Heart right ventricle (tissue), 16 donors: ENCODE data around the gene SDR9C7. TPM values are rescaled to one million over a fixed set of nuclear protein-coding genes. Genes with fewer than 3 reads are reported as not detected.
"Not testable (repeated sequence)": the region's sequence is repeated elsewhere in the genome, so short reads cannot be mapped to it uniquely, and the experiment has no call there.

ENCODE experiments used
- ATAC-seq, 8 donors: fragments of 200-7000 bp; cut with Tn5 transposase; one replicate each; pipeline ENCODE4 v1.9.1; 2020; ENCODE audit warnings: mild to moderate bottlenecking in 8 of 8, moderate library complexity in 8 of 8, moderate number of reproducible peaks in 1 of 8
- DNase-seq, 2 donors: peaks; one replicate each; pipeline ENCODE4 v3.0.0-alpha.2; 2020
- H3K27ac ChIP-seq, 10 donors: fragments of 200-600 bp; sonication (generic) in 2 of 10; one replicate each; pipeline versions ENCODE4 v1.5.0 to v1.8.0; 2020 to 2022; ENCODE audit warnings: mild to moderate bottlenecking in 3 of 10
- H3K27me3 ChIP-seq, 7 donors: fragments of 200-600 bp; one replicate each; pipeline ENCODE4 v1.8.0; 2021 to 2022; ENCODE audit warnings: mild to moderate bottlenecking in 2 of 7
- H3K36me3 ChIP-seq, 9 donors: fragments of 200-600 bp; sonication (generic) in 1 of 9; one replicate each; pipeline versions ENCODE4 v1.5.0 to v1.8.0; 2020 to 2022; ENCODE audit warnings: mild to moderate bottlenecking in 2 of 9
- H3K4me1 ChIP-seq, 9 donors: fragments of 200-600 bp; sonication (generic) in 1 of 9; one replicate each; pipeline versions ENCODE4 v1.5.0 to v1.8.0; 2020 to 2022; ENCODE audit warnings: mild to moderate bottlenecking in 4 of 9
- H3K4me3 ChIP-seq, 10 donors: fragments of 200-600 bp; sonication (generic) in 2 of 10; one replicate each; pipeline versions ENCODE4 v1.5.0 to v1.8.0; 2020 to 2022; ENCODE audit warnings: mild to moderate bottlenecking in 7 of 10, moderate library complexity in 2 of 10
- H3K9me3 ChIP-seq, 11 donors: fragments of 200-600 bp in 10 of 11; sonication (generic) in 2 of 11; one replicate each; pipeline versions ENCODE4 v1.5.0 to v1.8.0; 2013 to 2022; ENCODE audit warnings: mild to moderate bottlenecking in 2 of 11, control low read depth in 1 of 11, moderate library complexity in 1 of 11
- WGBS, 2 donors: extraction: QIAGEN DNeasy Blood & Tissue Kit; methylation state at CpG; one replicate each; pipeline ENCODE4 v1.1.7; 2013; ENCODE audit warnings: inconsistent platforms in 1 of 2; 5-methylcytosine and 5-hydroxymethylcytosine counted together
- intact Hi-C, 10 donors: fragments of 100-400 bp; cut with DNase I; formaldehyde crosslinking; loops; one replicate each; pipeline versions ENCODE4 v1.11.1 to v1.14.2; 2022
- polyA plus RNA-seq, 2 donors: library from polyadenylated mRNA; stranded (reverse); fragments of 200-250 nt; gene quantifications; one replicate each; pipeline ENCODE4 v1.2.3, GENCODE V29; 2013
- total RNA-seq, 10 donors: library from RNA; stranded (reverse); fragmentation: NEBNext Ultra II Directional in 3 of 10; extraction: Animal tissue kit (Norgen Biotek cat#: 25700) in 3 of 10; gene quantifications; one replicate each; pipeline versions ENCODE4 v1.2.1 to v1.2.4, GENCODE V29; 2021 to 2023
- TF ChIP-seq, protein P1 (sequence below), 9 donors: fragments of 200-600 bp; sonication (generic) in 2 of 9; IDR thresholded peaks; one replicate each; pipeline versions ENCODE4 v1.5.0 to v1.8.0; 2021 to 2022; ENCODE audit warnings: antibody characterized with exemption in 9 of 9, mild to moderate bottlenecking in 5 of 9, moderate library complexity in 1 of 9
- donor health status: Arrhythmogenic right ventricular cardiomyopathy.
- donor health status: ischemic (EF 13 %, LVEDD 7.1; RV severe dilation, severe dysfunction).
- donor health status: healthy with polysubstance abuse.
- donor health status: DM: no; HTN: yes; CAD: no.
- donor health status: DM: no; HTN: no; CAD: no.
- donor health status: ischemic (EF 25% LVEDD 6.9; RV normal size, moderate dysfunction).
- donor health status: ischemic (EF 25% LVEDD 5.7; RV mildly dilated, moderate dysfunction).
- donor health status: healthy.
- donor health status: DM: yes; HTN: yes; CAD: no.
- donor health status: Ischemic cardiomyopathy.
- donor health status: ischemic (EF 35%, LVEDD 5.7; RV mildly dilated, moderate dysfunction).
- donor health status: nonischemic (EF 11% LVEDD 7.7; RV severe dilation, severe dysfunction).
- donor health status: DM: yes; HTN: yes; CAD: no.
- donor health status: PGD.
- donor health status: ischemic (EF 29% LVEDD 5.4; RV normal size, mild dysfunction).
- donor health status: nonischemic (EF 23%, LVEDD 6.1; RV moderate dilation, normal function).

The SDR9C7 gene
- total and polyA plus RNA-seq, 12 donors = 0.04 to 0.29 (median 0.21) TPM; not detected in 8

DNA sequence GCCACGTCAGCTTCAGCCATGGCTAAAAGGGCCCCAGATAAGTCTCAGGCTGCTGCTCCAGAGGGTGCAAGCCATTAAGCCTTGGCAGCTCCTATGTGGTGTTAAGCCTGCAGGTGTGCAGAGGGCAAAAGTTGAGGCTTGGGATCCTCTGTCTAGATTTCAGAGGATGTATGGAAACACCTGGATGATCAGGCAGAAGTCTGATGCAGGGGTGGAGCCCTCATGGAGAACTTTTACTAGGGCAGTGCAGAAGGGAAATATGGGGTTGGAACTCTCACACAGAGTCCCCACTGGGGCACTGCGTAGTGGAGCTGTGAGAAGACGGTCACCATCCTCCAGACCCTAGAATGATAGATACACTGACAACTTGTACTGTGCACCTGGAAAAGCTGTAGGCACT is 47.9 kb downstream of the SDR9C7 start:
- H3K27ac ChIP-seq = no peak overlapping the region
- H3K4me1 ChIP-seq = no peaks in the 10 kb centered on the region
- ATAC-seq = no peak
- WGBS, 2 donors = 45 to 46% methylated on average over 3 of the region's 3 CpGs
- TF ChIP-seq, protein P1, sequence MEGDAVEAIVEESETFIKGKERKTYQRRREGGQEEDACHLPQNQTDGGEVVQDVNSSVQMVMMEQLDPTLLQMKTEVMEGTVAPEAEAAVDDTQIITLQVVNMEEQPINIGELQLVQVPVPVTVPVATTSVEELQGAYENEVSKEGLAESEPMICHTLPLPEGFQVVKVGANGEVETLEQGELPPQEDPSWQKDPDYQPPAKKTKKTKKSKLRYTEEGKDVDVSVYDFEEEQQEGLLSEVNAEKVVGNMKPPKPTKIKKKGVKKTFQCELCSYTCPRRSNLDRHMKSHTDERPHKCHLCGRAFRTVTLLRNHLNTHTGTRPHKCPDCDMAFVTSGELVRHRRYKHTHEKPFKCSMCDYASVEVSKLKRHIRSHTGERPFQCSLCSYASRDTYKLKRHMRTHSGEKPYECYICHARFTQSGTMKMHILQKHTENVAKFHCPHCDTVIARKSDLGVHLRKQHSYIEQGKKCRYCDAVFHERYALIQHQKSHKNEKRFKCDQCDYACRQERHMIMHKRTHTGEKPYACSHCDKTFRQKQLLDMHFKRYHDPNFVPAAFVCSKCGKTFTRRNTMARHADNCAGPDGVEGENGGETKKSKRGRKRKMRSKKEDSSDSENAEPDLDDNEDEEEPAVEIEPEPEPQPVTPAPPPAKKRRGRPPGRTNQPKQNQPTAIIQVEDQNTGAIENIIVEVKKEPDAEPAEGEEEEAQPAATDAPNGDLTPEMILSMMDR (IDR thresholded peaks at IDR 0.05) = no peak
- H3K36me3 ChIP-seq = no peaks in the 10 kb centered on the region
- no peak for DNase-seq
- H3K4me3 ChIP-seq = no peak overlapping the region
- peaks cover 0 to 3% (median 0%) of the 10 kb centered on the region in 7 donors for H3K27me3 ChIP-seq
- H3K9me3 ChIP-seq = peaks cover 0 to 23% (median 6%) of the 10 kb centered on the region in 11 donors
- intact Hi-C loops = no loop called here

DNA sequence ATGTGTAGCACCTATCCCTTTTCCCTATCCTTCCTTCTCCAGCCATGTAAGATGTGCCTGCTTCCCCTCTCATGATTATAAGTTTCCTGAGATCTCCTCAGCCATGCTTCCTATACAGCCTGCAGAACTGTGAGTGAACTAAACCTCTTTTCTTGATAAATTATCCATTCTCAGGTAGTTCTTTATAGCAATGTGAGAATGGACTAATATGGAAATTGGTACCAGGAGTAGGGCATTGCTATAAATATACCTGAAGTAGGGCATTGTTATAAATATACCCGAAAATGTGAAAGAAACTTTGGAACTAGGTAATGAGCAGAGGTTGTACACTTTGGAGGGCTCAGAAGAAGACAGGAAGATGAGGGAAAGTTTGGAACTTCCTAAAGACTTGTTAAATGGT is 48.9 kb downstream of the SDR9C7 start:
- WGBS, 2 donors = 83 to 92% methylated on average over 1 of the region's 1 CpG

DNA sequence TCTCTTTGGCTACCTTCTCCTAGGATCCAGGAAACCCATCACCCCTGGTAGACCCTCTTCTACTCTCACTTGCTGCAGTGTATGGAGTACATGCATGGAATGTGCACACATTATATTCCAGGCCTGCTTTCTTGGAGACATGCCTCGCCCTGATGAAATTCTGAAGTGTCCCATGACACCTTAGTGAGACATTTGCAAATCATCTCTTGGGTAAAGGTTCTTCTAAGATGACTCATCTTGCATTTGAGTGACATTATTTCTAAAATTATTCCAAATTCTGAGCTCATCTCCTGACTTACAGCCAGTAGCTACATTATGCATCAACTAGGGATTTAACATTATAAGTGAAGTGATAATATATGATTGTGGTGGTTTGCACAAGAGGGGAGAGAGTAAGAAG is 49.8 kb downstream of the SDR9C7 start:
- peaks cover 0 to 3% (median 0%) of the 10 kb centered on the region in 7 donors for H3K27me3 ChIP-seq
- 29 to 31% methylated on average over 1 of the region's 1 CpG for WGBS, 2 donors
- no peak for ATAC-seq
- H3K4me3 ChIP-seq = no peak overlapping the region
- no peaks in the 10 kb centered on the region for H3K36me3 ChIP-seq
- H3K27ac ChIP-seq = no peak overlapping the region
- no peak for DNase-seq
- peaks cover 0 to 26% (median 6%) of the 10 kb centered on the region in 11 donors for H3K9me3 ChIP-seq
- TF ChIP-seq, protein P1 (IDR thresholded peaks at IDR 0.05) = no peak
- no peaks in the 10 kb centered on the region for H3K4me1 ChIP-seq
- intact Hi-C loops = no loop called here

More for the DNA sequence above, 48.9 kb downstream of the SDR9C7 start:
- no peaks in the 10 kb centered on the region for H3K4me1 ChIP-seq
- peaks cover 0 to 26% (median 6%) of the 10 kb centered on the region in 11 donors for H3K9me3 ChIP-seq
- TF ChIP-seq, protein P1 (IDR thresholded peaks at IDR 0.05) = no peak
- ATAC-seq = no peak
- intact Hi-C loops = no loop called here
- no peak for DNase-seq
- H3K27me3 ChIP-seq = peaks cover 0 to 3% (median 0%) of the 10 kb centered on the region in 7 donors
- no peak overlapping the region for H3K27ac ChIP-seq
- no peaks in the 10 kb centered on the region for H3K36me3 ChIP-seq
- H3K4me3 ChIP-seq = no peak overlapping the region

DNA sequence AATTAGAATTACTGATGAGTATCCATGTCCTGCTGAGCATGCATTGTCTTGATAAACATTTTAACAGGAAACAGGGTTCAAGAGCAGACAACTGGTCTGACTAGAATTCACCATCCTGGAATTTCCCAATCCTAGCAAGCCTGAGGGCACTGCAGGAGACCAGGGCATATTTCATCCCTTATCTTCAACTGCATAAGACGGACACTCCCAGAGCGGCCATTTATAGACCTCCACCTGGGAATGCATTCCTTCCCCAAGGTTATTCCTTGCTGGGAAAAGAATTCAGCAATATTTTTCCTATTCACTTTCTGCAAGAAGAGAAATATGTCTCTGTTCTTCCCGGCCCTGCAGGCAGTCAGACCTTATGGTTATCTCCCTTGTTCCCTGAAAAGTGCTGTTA is 51.8 kb downstream of the SDR9C7 start:
- H3K36me3 ChIP-seq, H3K4me3 ChIP-seq, DNase-seq, H3K27ac ChIP-seq, H3K27me3 ChIP-seq, ATAC-seq, intact Hi-C loops, H3K4me1 ChIP-seq: not testable (repeated sequence)
- WGBS, 2 donors = 86 to 92% methylated on average over 3 of the region's 3 CpGs
- H3K9me3 ChIP-seq = peaks cover 0 to 26% (median 6%) of the 10 kb centered on the region in 11 donors

DNA sequence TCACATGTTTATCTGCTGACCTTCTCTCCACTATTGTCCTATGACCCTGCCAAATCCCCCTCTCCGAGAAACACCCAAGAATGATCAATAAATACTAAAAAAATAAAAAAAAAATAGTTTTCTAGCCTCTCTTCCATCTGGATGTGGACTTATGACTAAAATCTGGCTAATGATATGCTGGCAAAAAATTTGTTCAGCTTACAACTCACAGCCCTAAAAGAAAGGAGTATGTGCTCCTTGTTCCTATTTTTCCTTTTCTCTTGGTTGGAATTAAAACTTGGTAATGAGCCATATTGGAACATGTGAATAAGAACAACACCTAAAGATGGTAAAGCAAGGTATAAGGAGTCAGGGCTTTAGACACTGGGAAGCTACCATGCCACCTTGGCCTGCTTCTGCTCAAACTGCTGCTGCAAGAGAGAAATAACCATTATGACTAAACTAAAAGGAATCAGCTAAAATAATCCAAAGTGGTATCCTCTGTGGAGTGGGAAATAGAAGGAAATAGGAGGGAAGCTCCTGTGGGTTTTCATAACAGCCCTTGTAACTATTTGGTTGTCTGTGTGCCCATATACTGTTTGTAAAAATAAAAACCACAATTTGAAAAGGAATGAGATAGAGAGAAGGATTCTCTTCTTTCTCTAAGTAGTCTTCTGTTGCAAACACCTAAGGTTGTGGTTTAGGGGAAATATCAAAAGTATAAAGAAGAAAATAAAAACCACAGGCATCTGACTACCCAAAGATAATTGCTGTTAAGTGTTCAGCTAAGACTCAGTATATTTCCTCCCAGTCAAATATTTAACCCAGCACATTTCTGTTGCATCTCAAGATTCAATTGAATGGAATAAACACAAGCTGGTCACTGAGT is 53.8 kb downstream of the SDR9C7 start:
- H3K27ac ChIP-seq = no peak overlapping the region
- H3K36me3 ChIP-seq = no peaks in the 10 kb centered on the region
- WGBS, 2 donors = 36 to 64% methylated on average over 1 of the region's 1 CpG
- no peak overlapping the region for H3K4me3 ChIP-seq
- TF ChIP-seq, protein P1 (IDR thresholded peaks at IDR 0.05) = no peak
- H3K4me1 ChIP-seq = peaks cover 0 to 6% (median 0%) of the 10 kb centered on the region in 9 donors
- intact Hi-C loops = no loop called here
- ATAC-seq (no peak), DNase-seq (no peak)
- no peaks in the 10 kb centered on the region for H3K27me3 ChIP-seq
- peaks cover 0 to 22% (median 6%) of the 10 kb centered on the region in 11 donors for H3K9me3 ChIP-seq

DNA sequence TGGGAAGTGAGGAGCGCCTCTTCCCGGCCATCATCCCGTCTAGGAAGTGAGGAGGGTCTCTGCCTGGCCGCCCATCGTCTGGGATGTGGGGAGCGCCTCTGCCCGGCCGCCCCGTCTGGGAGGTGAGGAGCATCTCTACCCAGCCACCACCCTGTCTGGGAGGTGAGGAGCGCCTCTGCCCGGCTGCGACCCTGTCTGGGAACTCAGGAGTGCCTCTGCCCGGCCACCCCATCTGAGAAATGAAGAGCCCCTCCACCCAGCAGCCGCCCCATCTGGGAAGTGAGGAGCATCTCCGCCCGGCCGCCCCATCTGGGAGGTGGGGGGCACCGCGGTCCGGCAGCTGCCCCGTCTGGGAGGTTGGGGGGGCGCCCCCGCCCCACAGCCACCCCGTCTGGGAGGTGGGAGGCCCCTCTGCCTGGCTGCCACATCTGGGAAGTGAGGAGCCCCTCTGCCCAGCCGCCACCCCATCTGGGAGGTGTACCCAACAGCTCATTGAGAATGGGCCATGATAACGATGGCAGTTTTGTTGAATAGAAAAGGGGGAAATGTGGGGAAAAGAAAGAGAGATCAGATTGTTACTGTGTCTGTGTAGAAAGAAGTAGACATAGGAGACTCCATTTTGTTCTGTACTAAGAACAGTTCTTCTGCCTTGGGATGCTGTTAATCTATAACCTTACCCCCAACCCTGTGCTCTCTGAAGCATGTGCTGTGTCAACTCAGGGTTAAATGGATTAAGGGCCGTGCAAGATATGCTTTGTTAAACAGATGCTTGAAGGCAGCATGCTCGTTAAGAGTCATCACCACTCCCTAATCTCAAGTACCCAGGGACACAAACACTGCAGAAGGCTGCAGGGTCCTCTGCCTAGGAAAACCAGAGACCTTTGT is 54.7 kb downstream of the SDR9C7 start:
- H3K36me3 ChIP-seq, ATAC-seq, DNase-seq, H3K4me3 ChIP-seq, H3K4me1 ChIP-seq, intact Hi-C loops, H3K27me3 ChIP-seq, H3K27ac ChIP-seq: not testable (repeated sequence)
- H3K9me3 ChIP-seq = peaks cover 0 to 22% (median 6%) of the 10 kb centered on the region in 11 donors
- 81 to 86% methylated on average over 28 of the region's 28 CpGs for WGBS, 2 donors
